AG09319 (cell line): ENCODE data around the gene SAFB.

Experiments used
- DNase-seq: peaks from one replicate; pipeline ENCODE4 v3.0.0-alpha.2; 2010; ENCODE audit warnings: low read depth; ENCODE audit errors: extremely low read depth
- CTCF ChIP-seq: IDR thresholded peaks from 2 replicates; pipeline ENCODE4 v1.5.1; 2011; ENCODE audit warnings: low read depth, mild to moderate bottlenecking, inconsistent platforms, low read length, moderate library complexity

SAFB gene

GRCh38 chr19:5622465-5623396, at the start of gene SAFB, which contains the start of gene SAFB2:
TSS of gene SAFB (plus strand) at chr19:5623083. CDS start at chr19:5623206, 123 bp downstream.
TSS of gene SAFB2 (minus strand) at chr19:5622776. CDS start at chr19:5622715, 61 bp downstream.
- no peak for TF ChIP-seq CTCF
- DNase-seq: peak; percentile 99

- no peak for TF ChIP-seq CTCF
- no peak for DNase-seq
Observed at GRCh38 chr19:5575590-5575989, 47.3 kb upstream of the SAFB start.

GRCh38 chr19:5578097-5578846, 44.6 kb upstream of the SAFB start:
- TF ChIP-seq CTCF: peak; percentile 94
- DNase-seq: peak; percentile 10

- no peak for DNase-seq
- no peak for TF ChIP-seq CTCF
Observed at GRCh38 chr19:5579286-5579685, 43.6 kb upstream of the SAFB start.

- no peak for DNase-seq
- TF ChIP-seq CTCF: no peak
Observed at GRCh38 chr19:5579697-5580096, 43.2 kb upstream of the SAFB start.

- TF ChIP-seq CTCF: no peak
- no peak for DNase-seq
Observed at GRCh38 chr19:5580161-5580571, 42.7 kb upstream of the SAFB start.
